Measurements from ENCODE around the gene RBFOX1.
"Not testable (repeated sequence)": the region's sequence is repeated elsewhere in the genome, so short reads cannot be mapped to it uniquely, and the experiment has no call there.

Gene RBFOX1

GRCh38 chr16:7482596-7483290 is 150.1 kb downstream of the RBFOX1 start:
- DNase-seq = no peak

- DNase-seq = no peak
Measured at GRCh38 chr16:7487574-7488323, 155.1 kb downstream of the RBFOX1 start.

GRCh38 chr16:7492122-7492521 is 159.5 kb downstream of the RBFOX1 start:
- DNase-seq = no peak

GRCh38 chr16:7493133-7493532 is 160.5 kb downstream of the RBFOX1 start:
- no peak for DNase-seq

- no peak for DNase-seq
Measured at GRCh38 chr16:7497691-7498090, 165.0 kb downstream of the RBFOX1 start.

- no peak for DNase-seq
Measured at GRCh38 chr16:7501868-7502267, 169.2 kb downstream of the RBFOX1 start.

- not testable (repeated sequence) for DNase-seq
Measured at GRCh38 chr16:7502591-7503157, 170.0 kb downstream of the RBFOX1 start.

- no peak for DNase-seq
Measured at GRCh38 chr16:7503666-7504065, 171.0 kb downstream of the RBFOX1 start.

GRCh38 chr16:7504844-7505243 is 172.2 kb downstream of the RBFOX1 start:
- DNase-seq = no peak

GRCh38 chr16:7505495-7505894 is 172.8 kb downstream of the RBFOX1 start:
- DNase-seq = no peak

- no peak for DNase-seq
Measured at GRCh38 chr16:7506363-7506762, 173.7 kb downstream of the RBFOX1 start.

- no peak for DNase-seq
Measured at GRCh38 chr16:7508656-7509055, 176.0 kb downstream of the RBFOX1 start.

- DNase-seq = peak; percentile 54
Measured at GRCh38 chr16:7509963-7510601, 177.4 kb downstream of the RBFOX1 start.

- no peak for DNase-seq
Measured at GRCh38 chr16:7511549-7512260, 179.1 kb downstream of the RBFOX1 start.

GRCh38 chr16:7512503-7512902 is 179.9 kb downstream of the RBFOX1 start:
- no peak for DNase-seq

GRCh38 chr16:7513429-7513828 is 180.8 kb downstream of the RBFOX1 start:
- DNase-seq = no peak

- no peak for DNase-seq
Measured at GRCh38 chr16:7515543-7515942, 182.9 kb downstream of the RBFOX1 start.

- no peak for DNase-seq
Measured at GRCh38 chr16:7517496-7517895, 184.9 kb downstream of the RBFOX1 start.

- DNase-seq = no peak
Measured at GRCh38 chr16:7518158-7518557, 185.5 kb downstream of the RBFOX1 start.

GRCh38 chr16:7521834-7522233 is 189.2 kb downstream of the RBFOX1 start:
- no peak for DNase-seq

GRCh38 chr16:7524419-7524818 is 191.8 kb downstream of the RBFOX1 start:
- no peak for DNase-seq

GRCh38 chr16:7526736-7527135 is 194.1 kb downstream of the RBFOX1 start:
- no peak for DNase-seq

- no peak for DNase-seq
Measured at GRCh38 chr16:7532534-7532933, 199.9 kb downstream of the RBFOX1 start.

All from NCI-H1694 treated with DMSO at 0.1 percent for 48 hours (cell line).